HFFc6 (cell line): Measurements from ENCODE around the gene KIF26B. TPM values are rescaled to one million over a fixed set of nuclear protein-coding genes. Genes with fewer than 3 reads are reported as not detected.

Source experiments
- DNase-seq: peaks from one replicate; pipeline ENCODE4 v3.0.0-alpha.2; 2018
- H3K27ac Mint-ChIP-seq: 2 replicates; pipeline ENCODE4 v1.8.0; 2020; ENCODE audit warnings: mild to moderate bottlenecking, mixed read lengths
- H3K27me3 Mint-ChIP-seq: 2 replicates; pipeline ENCODE4 v1.8.0; 2021; ENCODE audit warnings: mild to moderate bottlenecking, moderate library complexity, mixed read lengths; ENCODE audit not compliant: insufficient read depth
- H3K36me3 Mint-ChIP-seq: 2 replicates; pipeline ENCODE4 v1.8.0; 2021; ENCODE audit warnings: low read depth, mixed read lengths
- H3K4me1 Mint-ChIP-seq: 2 replicates; pipeline ENCODE4 v1.8.0; 2020; ENCODE audit warnings: low read depth, mixed read lengths
- H3K4me3 Mint-ChIP-seq: 2 replicates; pipeline ENCODE4 v1.8.0; 2020; ENCODE audit warnings: mild to moderate bottlenecking, moderate library complexity, mixed read lengths
- H3K9me3 Mint-ChIP-seq: 2 replicates; pipeline ENCODE4 v1.8.0; 2020; ENCODE audit warnings: mild to moderate bottlenecking, mixed read lengths
- CTCF ChIP-seq: fragments of 200-600 bp; sonication (generic); IDR thresholded peaks from 2 replicates; pipeline ENCODE4 v1.5.0; 2021; ENCODE audit warnings: antibody characterized with exemption, mild to moderate bottlenecking
- total RNA-seq, 6 experiments: library from RNA; stranded (reverse); fragmentation: NEBNext Ultra II Directional; extraction: Animal tissue kit (Norgen Biotek cat#: 25700); gene quantifications; 2 replicates in 1 of 6; 3 replicates in 5 of 6; pipeline ENCODE4 v1.2.3, GENCODE V29; 2021

The KIF26B gene
- total RNA-seq, 6 experiments from 2014 or later, result 4.6 to 7.5 (median 5.5) TPM

DNA sequence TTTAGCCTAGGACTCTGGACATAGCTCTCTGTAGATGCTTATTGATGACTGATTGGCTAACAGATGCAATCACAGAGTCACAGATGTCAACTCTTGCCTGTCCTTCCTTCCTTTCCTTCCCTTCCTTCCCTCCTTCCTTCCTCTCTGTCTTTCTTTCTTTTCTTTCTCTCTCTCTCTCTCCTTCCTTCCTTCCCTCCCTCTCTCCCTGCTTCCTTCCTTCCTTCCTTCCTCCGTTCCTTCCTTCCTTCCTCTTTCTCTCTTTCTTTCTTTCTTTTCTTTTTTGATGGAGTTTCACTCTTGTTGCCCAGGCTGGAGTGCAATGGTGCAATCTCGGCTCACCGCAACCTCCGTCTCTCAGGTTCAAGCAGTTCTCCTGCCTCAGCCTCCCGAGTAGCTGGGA, 106.1 kb downstream of the KIF26B start:
- H3K27ac Mint-ChIP-seq, result no peak overlapping the region
- no peaks in the 10 kb centered on the region for H3K9me3 Mint-ChIP-seq
- no peaks in the 10 kb centered on the region; the same call in 1 of the 2 replicates for H3K4me1 Mint-ChIP-seq
- TF ChIP-seq CTCF, result no peak
- DNase-seq, result no peak
- H3K27me3 Mint-ChIP-seq, result peaks cover 5% of the 10 kb centered on the region
- no peak overlapping the region for H3K4me3 Mint-ChIP-seq
- H3K36me3 Mint-ChIP-seq, result no peaks in the 10 kb centered on the region

DNA sequence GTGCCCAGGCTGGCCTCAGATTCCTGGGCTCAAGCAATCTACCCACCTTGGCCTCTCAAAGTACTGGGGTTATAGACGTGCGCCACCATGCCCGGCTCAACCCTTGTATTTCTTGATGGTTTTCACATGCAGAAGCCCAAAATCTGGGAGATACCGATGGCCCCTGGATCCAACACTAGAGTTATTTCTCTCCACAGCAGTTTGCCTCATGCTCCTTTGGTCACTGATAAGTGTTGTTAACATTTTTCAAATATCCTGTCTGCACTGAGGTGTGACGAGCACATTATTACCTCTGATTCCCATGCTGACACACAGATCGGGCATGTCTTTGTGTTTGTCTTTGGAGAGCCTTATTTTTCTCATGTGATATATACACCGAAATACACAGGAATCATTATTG, 107.0 kb downstream of the KIF26B start:
- no peak overlapping the region for H3K27ac Mint-ChIP-seq
- DNase-seq, result no peak
- peaks cover 3% of the 10 kb centered on the region for H3K27me3 Mint-ChIP-seq
- no peaks in the 10 kb centered on the region for H3K36me3 Mint-ChIP-seq
- H3K9me3 Mint-ChIP-seq, result no peaks in the 10 kb centered on the region
- no peak for TF ChIP-seq CTCF
- H3K4me1 Mint-ChIP-seq, result no peaks in the 10 kb centered on the region; the same call in 1 of the 2 replicates
- no peak overlapping the region for H3K4me3 Mint-ChIP-seq

DNA sequence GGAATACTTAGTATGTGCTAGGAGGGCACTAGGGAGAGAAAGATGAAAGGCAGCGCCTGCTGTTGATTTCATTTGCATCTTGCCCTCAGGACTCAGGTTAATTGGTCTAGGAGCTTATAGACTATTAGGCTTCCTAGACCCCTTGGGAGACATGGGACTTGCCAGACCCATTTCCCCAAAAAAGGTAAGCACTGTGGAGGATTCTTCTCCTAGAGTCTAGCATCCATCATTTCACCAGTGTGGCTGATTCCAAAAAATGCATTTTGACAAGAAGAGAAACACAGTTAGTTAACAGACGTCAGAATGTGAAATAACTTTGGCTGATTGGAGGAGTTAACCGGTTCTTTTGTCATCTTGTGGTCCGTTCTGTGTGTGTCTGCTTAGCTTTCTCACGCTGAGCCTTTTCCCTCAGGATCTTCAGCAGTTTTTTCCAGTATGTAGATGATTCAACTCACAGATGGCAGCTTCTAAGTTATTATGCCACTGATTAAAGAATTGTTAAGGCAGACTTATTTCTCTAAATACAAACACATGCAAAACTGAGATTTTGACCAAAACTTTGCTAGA, 108.8 kb downstream of the KIF26B start:
- Mint-ChIP-seq H3K4me1 (no peaks in the 10 kb centered on the region; the same call in 1 of the 2 replicates), H3K27ac (no peak overlapping the region), H3K9me3 (no peaks in the 10 kb centered on the region), H3K27me3 (peaks cover 1% of the 10 kb centered on the region), H3K36me3 (no peaks in the 10 kb centered on the region), H3K4me3 (no peak overlapping the region)
- DNase-seq, result no peak
- TF ChIP-seq CTCF, result no peak

DNA sequence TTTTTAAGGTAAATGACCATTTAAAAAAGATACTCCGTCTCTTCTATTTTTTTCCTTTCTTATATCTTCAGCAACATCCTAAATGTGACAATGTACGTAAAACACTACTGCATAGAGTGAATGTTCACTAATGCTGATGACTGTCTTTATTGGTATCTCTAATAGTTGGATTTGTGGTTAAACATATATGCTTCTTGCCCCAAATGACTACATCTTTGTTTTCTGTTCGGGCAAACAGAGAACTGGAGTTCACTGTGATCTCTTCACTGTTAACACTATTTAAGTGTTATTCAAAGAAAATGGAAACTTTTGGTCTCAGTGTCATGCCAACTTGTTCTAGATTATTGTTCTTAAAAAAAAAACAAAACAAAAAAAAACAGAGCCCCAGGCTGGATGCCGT, 109.4 kb downstream of the KIF26B start:
- Mint-ChIP-seq H3K36me3 (no peaks in the 10 kb centered on the region), H3K27ac (no peak overlapping the region), H3K27me3 (peaks cover 1% of the 10 kb centered on the region), H3K4me3 (no peak overlapping the region), H3K9me3 (no peaks in the 10 kb centered on the region), H3K4me1 (no peaks in the 10 kb centered on the region; the same call in 1 of the 2 replicates)
- no peak for TF ChIP-seq CTCF
- DNase-seq, result no peak

DNA sequence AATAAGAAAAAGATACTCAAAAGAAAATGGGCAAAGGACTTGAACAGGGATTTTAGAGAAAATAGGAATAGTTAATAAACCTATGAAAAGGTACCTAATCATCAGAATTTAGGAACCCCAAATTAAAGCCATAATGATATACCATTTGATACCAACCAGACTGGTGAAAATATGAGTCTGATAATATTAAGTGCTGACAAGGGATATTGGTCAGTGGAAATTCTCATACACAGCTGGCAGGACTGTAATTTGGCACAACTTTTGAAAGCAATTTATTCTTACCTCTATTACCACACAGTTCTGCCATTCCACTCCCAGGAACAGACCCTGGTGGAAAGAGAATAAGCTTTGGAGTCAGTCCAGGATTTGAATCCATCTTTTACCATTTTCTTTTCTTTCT, 111.3 kb downstream of the KIF26B start:
- Mint-ChIP-seq H3K27ac (no peak overlapping the region), H3K9me3 (peaks cover 4% of the 10 kb centered on the region; the same call in 1 of the 2 replicates), H3K4me1 (no peaks in the 10 kb centered on the region; the same call in 1 of the 2 replicates), H3K36me3 (no peaks in the 10 kb centered on the region), H3K27me3 (no peaks in the 10 kb centered on the region; the same call in none of the 2 replicates), H3K4me3 (no peak overlapping the region)
- no peak for TF ChIP-seq CTCF
- DNase-seq, result no peak
